T-helper 17 cell (primary cell): Measurements from ENCODE around the gene GALNT2. TPM values are rescaled to one million over a fixed set of nuclear protein-coding genes. Genes with fewer than 3 reads are reported as not detected.
A peak's percentile ranks its signal among the peaks of the same experiment; 100 is the strongest.

ENCODE experiments used
- ATAC-seq: fragments of 150-1000 bp; cut with Tn5 transposase; 2 replicates; pipeline ENCODE4 v1.10.0; 2021; ENCODE audit warnings: mild to moderate bottlenecking, moderate library complexity
- DNase-seq, 3 donors: peaks; one replicate each; pipeline versions ENCODE4 v3.0.0 to v3.0.0-alpha.2; 2020 to 2021
- H3K9me3 ChIP-seq: one replicate; pipeline ENCODE4 v1.7.0; 2013; ENCODE audit warnings: low read length, mild to moderate bottlenecking; ENCODE audit not compliant: control insufficient read depth, poor library complexity, severe bottlenecking
- H3K27ac Mint-ChIP-seq: one replicate; pipeline ENCODE4 v1.8.0; 2022; ENCODE audit warnings: mild to moderate bottlenecking, moderate library complexity, mixed read lengths
- H3K27me3 Mint-ChIP-seq: one replicate; pipeline ENCODE4 v1.8.0; 2022; ENCODE audit warnings: mixed read lengths
- H3K36me3 Mint-ChIP-seq: one replicate; pipeline ENCODE4 v1.8.0; 2022; ENCODE audit warnings: low read depth, mixed read lengths
- H3K4me1 Mint-ChIP-seq: one replicate; pipeline ENCODE4 v1.8.0; 2022; ENCODE audit warnings: mild to moderate bottlenecking, mixed read lengths
- H3K4me3 Mint-ChIP-seq: one replicate; pipeline ENCODE4 v1.8.0; 2022; ENCODE audit warnings: mild to moderate bottlenecking, moderate library complexity, mixed read lengths
- total RNA-seq, 4 donors: library from RNA in 2 of 4; stranded (reverse) in 2 of 4; gene quantifications; one replicate each; pipeline ENCODE4 v1.2.3 and lab custom pipeline; 2022 to 2026

The GALNT2 gene
- total RNA-seq, 2 donors from 2014 or later: 16.6 to 19.8 TPM

GRCh38 chr1:230249695-230250480 is 182.8 kb downstream of the GALNT2 start:
- peaks cover 5% of the 10 kb centered on the region for H3K4me1 Mint-ChIP-seq
- peaks cover 10% of the 10 kb centered on the region for H3K36me3 Mint-ChIP-seq
- H3K9me3 ChIP-seq: no peaks in the 10 kb centered on the region
- no peak for DNase-seq
- no peaks in the 10 kb centered on the region for H3K27me3 Mint-ChIP-seq
- H3K27ac Mint-ChIP-seq: no peak overlapping the region
- ATAC-seq: no peak
- H3K4me3 Mint-ChIP-seq: no peak overlapping the region

GRCh38 chr1:230250666-230251065 is 183.6 kb downstream of the GALNT2 start:
- peaks cover 5% of the 10 kb centered on the region for H3K4me1 Mint-ChIP-seq
- peaks cover 12% of the 10 kb centered on the region for H3K36me3 Mint-ChIP-seq
- H3K4me3 Mint-ChIP-seq: no peak overlapping the region
- no peaks in the 10 kb centered on the region for H3K27me3 Mint-ChIP-seq
- H3K27ac Mint-ChIP-seq: no peak overlapping the region
- ATAC-seq (no peak), DNase-seq (no peak)
- no peaks in the 10 kb centered on the region for H3K9me3 ChIP-seq

- DNase-seq (no peak), ATAC-seq (no peak)
- H3K9me3 ChIP-seq: no peaks in the 10 kb centered on the region
- peaks cover 5% of the 10 kb centered on the region for H3K4me1 Mint-ChIP-seq
- H3K4me3 Mint-ChIP-seq: no peak overlapping the region
- H3K27ac Mint-ChIP-seq: no peak overlapping the region
- peaks cover 11% of the 10 kb centered on the region for H3K36me3 Mint-ChIP-seq
- no peaks in the 10 kb centered on the region for H3K27me3 Mint-ChIP-seq
Observed at GRCh38 chr1:230251644-230252191, 184.7 kb downstream of the GALNT2 start.

GRCh38 chr1:230253150-230253549 is 186.1 kb downstream of the GALNT2 start:
- Mint-ChIP-seq H3K36me3 (peaks cover 16% of the 10 kb centered on the region), H3K4me3 (no peak overlapping the region), H3K4me1 (peaks cover 5% of the 10 kb centered on the region), H3K27me3 (no peaks in the 10 kb centered on the region), H3K27ac (peak overlapping the region; percentile 65)
- H3K9me3 ChIP-seq: no peaks in the 10 kb centered on the region
- no peak for ATAC-seq
- DNase-seq: no peak

- H3K4me3 Mint-ChIP-seq: no peak overlapping the region
- peaks cover 5% of the 10 kb centered on the region for H3K4me1 Mint-ChIP-seq
- H3K36me3 Mint-ChIP-seq: peaks cover 12% of the 10 kb centered on the region
- H3K27ac Mint-ChIP-seq: peak overlapping the region; percentile 65
- no peaks in the 10 kb centered on the region for H3K27me3 Mint-ChIP-seq
- DNase-seq (no peak), ATAC-seq (no peak)
- no peaks in the 10 kb centered on the region for H3K9me3 ChIP-seq
Observed at GRCh38 chr1:230254265-230254664, 187.2 kb downstream of the GALNT2 start.

- DNase-seq (no peak), ATAC-seq (no peak)
- peaks cover 12% of the 10 kb centered on the region for H3K36me3 Mint-ChIP-seq
- H3K27me3 Mint-ChIP-seq: no peaks in the 10 kb centered on the region
- H3K27ac Mint-ChIP-seq: no peak overlapping the region
- H3K4me1 Mint-ChIP-seq: peaks cover 5% of the 10 kb centered on the region
- H3K4me3 Mint-ChIP-seq: no peak overlapping the region
- H3K9me3 ChIP-seq: no peaks in the 10 kb centered on the region
Observed at GRCh38 chr1:230255116-230255515, 188.1 kb downstream of the GALNT2 start.

GRCh38 chr1:230255991-230256390 is 189.0 kb downstream of the GALNT2 start:
- DNase-seq (no peak), ATAC-seq (no peak)
- H3K9me3 ChIP-seq: no peaks in the 10 kb centered on the region
- H3K27me3 Mint-ChIP-seq: no peaks in the 10 kb centered on the region
- H3K4me3 Mint-ChIP-seq: no peak overlapping the region
- peaks cover 14% of the 10 kb centered on the region for H3K36me3 Mint-ChIP-seq
- H3K27ac Mint-ChIP-seq: no peak overlapping the region
- peaks cover 8% of the 10 kb centered on the region for H3K4me1 Mint-ChIP-seq

- ATAC-seq (no peak), DNase-seq (no peak)
- Mint-ChIP-seq H3K27me3 (no peaks in the 10 kb centered on the region), H3K4me1 (peaks cover 3% of the 10 kb centered on the region), H3K36me3 (peaks cover 11% of the 10 kb centered on the region), H3K27ac (no peak overlapping the region), H3K4me3 (peak overlapping the region; percentile 7)
- no peaks in the 10 kb centered on the region for H3K9me3 ChIP-seq
Observed at GRCh38 chr1:230256896-230257295, 189.9 kb downstream of the GALNT2 start.

GRCh38 chr1:230259621-230260020 is 192.6 kb downstream of the GALNT2 start:
- DNase-seq (no peak), ATAC-seq (no peak)
- H3K27me3 Mint-ChIP-seq: no peaks in the 10 kb centered on the region
- H3K27ac Mint-ChIP-seq: peak overlapping the region; percentile 34
- no peak overlapping the region for H3K4me3 Mint-ChIP-seq
- H3K4me1 Mint-ChIP-seq: peaks cover 3% of the 10 kb centered on the region
- no peaks in the 10 kb centered on the region for H3K9me3 ChIP-seq
- H3K36me3 Mint-ChIP-seq: peaks cover 11% of the 10 kb centered on the region

- ATAC-seq (no peak), DNase-seq (no peak)
- Mint-ChIP-seq H3K27me3 (no peaks in the 10 kb centered on the region), H3K4me3 (no peak overlapping the region), H3K4me1 (peaks cover 3% of the 10 kb centered on the region), H3K27ac (no peak overlapping the region), H3K36me3 (peaks cover 9% of the 10 kb centered on the region)
- no peaks in the 10 kb centered on the region for H3K9me3 ChIP-seq
Observed at GRCh38 chr1:230260831-230261230, 193.8 kb downstream of the GALNT2 start.

- H3K36me3 Mint-ChIP-seq: peaks cover 8% of the 10 kb centered on the region
- peaks cover 8% of the 10 kb centered on the region for H3K4me1 Mint-ChIP-seq
- H3K27me3 Mint-ChIP-seq: no peaks in the 10 kb centered on the region
- no peak for ATAC-seq
- no peaks in the 10 kb centered on the region for H3K9me3 ChIP-seq
- H3K4me3 Mint-ChIP-seq: no peak overlapping the region
- DNase-seq: no peak
- H3K27ac Mint-ChIP-seq: no peak overlapping the region
Observed at GRCh38 chr1:230261928-230262650, 195.1 kb downstream of the GALNT2 start.

GRCh38 chr1:230262867-230263567 is 196.0 kb downstream of the GALNT2 start:
- H3K4me3 Mint-ChIP-seq: no peak overlapping the region
- H3K36me3 Mint-ChIP-seq: peaks cover 4% of the 10 kb centered on the region
- DNase-seq (no peak), ATAC-seq (no peak)
- H3K27ac Mint-ChIP-seq: no peak overlapping the region
- H3K4me1 Mint-ChIP-seq: peaks cover 8% of the 10 kb centered on the region
- H3K27me3 Mint-ChIP-seq: no peaks in the 10 kb centered on the region
- no peaks in the 10 kb centered on the region for H3K9me3 ChIP-seq

GRCh38 chr1:230263568-230264195 is 196.6 kb downstream of the GALNT2 start:
- Mint-ChIP-seq H3K27ac (no peak overlapping the region), H3K4me3 (no peak overlapping the region), H3K27me3 (no peaks in the 10 kb centered on the region), H3K36me3 (peaks cover 4% of the 10 kb centered on the region), H3K4me1 (peaks cover 8% of the 10 kb centered on the region)
- no peaks in the 10 kb centered on the region for H3K9me3 ChIP-seq
- no peak for ATAC-seq
- DNase-seq: no peak
